K562 (cell line): Measurements from ENCODE around the gene SLC30A3. TPM values are rescaled to one million over a fixed set of nuclear protein-coding genes. Genes with fewer than 3 reads are reported as not detected.

Experiments used
- RBM25 ChIP-seq: fragments of 200-400 bp; formaldehyde crosslinking; IDR thresholded peaks from 2 replicates; pipeline ENCODE4 v1.6.1; 2018; ENCODE audit warnings: low read length, low read depth, moderate library complexity; ENCODE audit not compliant: severe bottlenecking
- U2AF2 ChIP-seq: fragments of 200-400 bp; formaldehyde crosslinking; optimal IDR thresholded peaks from 2 replicates; pipeline ENCODE3; 2017; ENCODE audit warnings: low read depth, mild to moderate bottlenecking, low read length
- polyA plus RNA-seq, 8 experiments: library from polyadenylated mRNA; depleted of rRNA in 4 of 8; stranded (reverse) in 5 of 8; unstranded in 3 of 8; fragments of >200 nt; fragmentation: Nextera tagmentation in 2 of 8; fragmentation: Illumina TruSeq in 1 of 8; extraction: Ambion mirVana in 2 of 8; extraction: Trizol in 1 of 8; gene quantifications; 2 replicates each; pipeline versions ENCODE4 v1.2.1 to v1.2.3, GENCODE V29; 2011 to 2014; ENCODE audit warnings: inconsistent platforms in 1 of 8, missing spikeins in 1 of 8
- total RNA-seq, 7 experiments: library from RNA; depleted of rRNA in 6 of 7; stranded (reverse); fragments of >200 nt in 6 of 7; fragmentation: Illumina TruSeq in 2 of 7; extraction: Trizol in 2 of 7; gene quantifications; 2 replicates each; pipeline versions ENCODE4 v1.2.1 to v1.2.3, GENCODE V29; 2011 to 2021; ENCODE audit warnings: low replicate concordance in 1 of 7

The SLC30A3 gene
- total and polyA plus RNA-seq, 9 of the 15 experiments (the other 6 are each of a cell fraction or from before 2014, with no cell fraction given) = 0.03 to 2.7 (median 0.89) TPM; not detected in 1

- TF ChIP-seq U2AF2 (no peak), RBM25 (no peak)
Observed at GRCh38 chr2:27203741-27204140, 59.1 kb downstream of the SLC30A3 start (continued).

Other genes with a start within 250 kb of the SLC30A3 start
Only the 7 nearest of the 27 such genes appear.
- gene ATRAID, start 51.0 kb downstream of the SLC30A3 start, total RNA-seq (2014; rRNA removed) = 70.2 and 93.5 TPM in 2 replicates
- gene ATRAID, start 51.0 kb downstream of the SLC30A3 start, total RNA-seq (2014; rRNA removed; fragmentation: Illumina TruSeq; extraction: Trizol) = 82.3 and 88.2 TPM in 2 replicates
- 99.1 and 108 TPM in 2 replicates for gene ATRAID, start 51.0 kb downstream of the SLC30A3 start, total RNA-seq (2015; rRNA removed; fragmentation: Illumina TruSeq; extraction: Trizol)
- gene ATRAID, start 51.0 kb downstream of the SLC30A3 start, total RNA-seq (2021) = 75.4 and 78.7 TPM in 2 replicates
- gene ATRAID, start 51.0 kb downstream of the SLC30A3 start, polyA plus RNA-seq (2011; rRNA removed) = 168 and 174 TPM in 2 replicates
- gene ATRAID, start 51.0 kb downstream of the SLC30A3 start, polyA plus RNA-seq (2014; fragmentation: Illumina TruSeq; extraction: Trizol) = 104 and 134 TPM in 2 replicates
- 100 to 1,000 TPM; 122 to 187 TPM for gene ATRAID, start 51.0 kb downstream of the SLC30A3 start, polyA plus RNA-seq (2014; fragmentation: Nextera tagmentation; extraction: Ambion mirVana)
- 106 and 108 TPM in 2 replicates for gene ATRAID, start 51.0 kb downstream of the SLC30A3 start, polyA plus RNA-seq (2014; rRNA removed)
- gene SLC5A6, start 50.8 kb downstream of the SLC30A3 start, total RNA-seq (2014; rRNA removed) = 90.6 and 121 TPM in 2 replicates
- 64.6 and 82.7 TPM in 2 replicates for gene SLC5A6, start 50.8 kb downstream of the SLC30A3 start, total RNA-seq (2014; rRNA removed; fragmentation: Illumina TruSeq; extraction: Trizol)
- gene SLC5A6, start 50.8 kb downstream of the SLC30A3 start, total RNA-seq (2015; rRNA removed; fragmentation: Illumina TruSeq; extraction: Trizol) = 107 and 112 TPM in 2 replicates
- gene SLC5A6, start 50.8 kb downstream of the SLC30A3 start, total RNA-seq (2021) = 137 and 143 TPM in 2 replicates
- gene SLC5A6, start 50.8 kb downstream of the SLC30A3 start, polyA plus RNA-seq (2011; rRNA removed) = 125 and 140 TPM in 2 replicates
- gene SLC5A6, start 50.8 kb downstream of the SLC30A3 start, polyA plus RNA-seq (2014; fragmentation: Illumina TruSeq; extraction: Trizol) = 117 and 121 TPM in 2 replicates
- gene SLC5A6, start 50.8 kb downstream of the SLC30A3 start, polyA plus RNA-seq (2014; fragmentation: Nextera tagmentation; extraction: Ambion mirVana) = 10 to 100 TPM; 32.6 to 92.7 TPM
- 120 and 126 TPM in 2 replicates for gene SLC5A6, start 50.8 kb downstream of the SLC30A3 start, polyA plus RNA-seq (2014; rRNA removed)
- 57.7 and 94.5 TPM in 2 replicates for gene CAD, start 45.7 kb downstream of the SLC30A3 start, total RNA-seq (2014; rRNA removed)
- gene CAD, start 45.7 kb downstream of the SLC30A3 start, total RNA-seq (2014; rRNA removed; fragmentation: Illumina TruSeq; extraction: Trizol) = 19.6 and 26.7 TPM in 2 replicates
- gene CAD, start 45.7 kb downstream of the SLC30A3 start, total RNA-seq (2015; rRNA removed; fragmentation: Illumina TruSeq; extraction: Trizol) = 33.7 and 35.7 TPM in 2 replicates
- 123 and 126 TPM in 2 replicates for gene CAD, start 45.7 kb downstream of the SLC30A3 start, total RNA-seq (2021)
- gene CAD, start 45.7 kb downstream of the SLC30A3 start, polyA plus RNA-seq (2011; rRNA removed) = 27.9 and 69.2 TPM in 2 replicates
- 76.4 and 95.0 TPM in 2 replicates for gene CAD, start 45.7 kb downstream of the SLC30A3 start, polyA plus RNA-seq (2014; fragmentation: Illumina TruSeq; extraction: Trizol)
- gene CAD, start 45.7 kb downstream of the SLC30A3 start, polyA plus RNA-seq (2014; fragmentation: Nextera tagmentation; extraction: Ambion mirVana) = 1 to 10 TPM; 7.5 to 8.8 TPM
- 54.5 and 60.7 TPM in 2 replicates for gene CAD, start 45.7 kb downstream of the SLC30A3 start, polyA plus RNA-seq (2014; rRNA removed)
- not detected in 2 replicates for gene DNAJC5G, start 12.4 kb upstream of the SLC30A3 start, total RNA-seq (2014; rRNA removed)
- not detected in 2 replicates for gene DNAJC5G, start 12.4 kb upstream of the SLC30A3 start, total RNA-seq (2014; rRNA removed; fragmentation: Illumina TruSeq; extraction: Trizol)
- not detected in 2 replicates for gene DNAJC5G, start 12.4 kb upstream of the SLC30A3 start, total RNA-seq (2015; rRNA removed; fragmentation: Illumina TruSeq; extraction: Trizol)
- not detected in 2 replicates for gene DNAJC5G, start 12.4 kb upstream of the SLC30A3 start, total RNA-seq (2021)
- gene DNAJC5G, start 12.4 kb upstream of the SLC30A3 start, polyA plus RNA-seq (2011; rRNA removed) = not detected in 2 replicates
- gene DNAJC5G, start 12.4 kb upstream of the SLC30A3 start, polyA plus RNA-seq (2014; fragmentation: Illumina TruSeq; extraction: Trizol) = not detected in 2 replicates
- not detected for gene DNAJC5G, start 12.4 kb upstream of the SLC30A3 start, polyA plus RNA-seq (2014; fragmentation: Nextera tagmentation; extraction: Ambion mirVana)
- gene DNAJC5G, start 12.4 kb upstream of the SLC30A3 start, polyA plus RNA-seq (2014; rRNA removed) = 0.43 TPM in 1 of 2 replicates, not detected in the other
- gene TRIM54, start 19.4 kb upstream of the SLC30A3 start, total RNA-seq (2014; rRNA removed) = not detected in 2 replicates
- gene TRIM54, start 19.4 kb upstream of the SLC30A3 start, total RNA-seq (2014; rRNA removed; fragmentation: Illumina TruSeq; extraction: Trizol) = not detected in 2 replicates
- gene TRIM54, start 19.4 kb upstream of the SLC30A3 start, total RNA-seq (2015; rRNA removed; fragmentation: Illumina TruSeq; extraction: Trizol) = not detected in 2 replicates
- gene TRIM54, start 19.4 kb upstream of the SLC30A3 start, total RNA-seq (2021) = not detected in 2 replicates
- not detected in 2 replicates for gene TRIM54, start 19.4 kb upstream of the SLC30A3 start, polyA plus RNA-seq (2011; rRNA removed)
- gene TRIM54, start 19.4 kb upstream of the SLC30A3 start, polyA plus RNA-seq (2014; fragmentation: Illumina TruSeq; extraction: Trizol) = not detected in 2 replicates
- not detected for gene TRIM54, start 19.4 kb upstream of the SLC30A3 start, polyA plus RNA-seq (2014; fragmentation: Nextera tagmentation; extraction: Ambion mirVana)
- not detected in 2 replicates for gene TRIM54, start 19.4 kb upstream of the SLC30A3 start, polyA plus RNA-seq (2014; rRNA removed)
- 2.7 and 2.8 TPM in 2 replicates for gene UCN, start 45.4 kb upstream of the SLC30A3 start, total RNA-seq (2014; rRNA removed)
- gene UCN, start 45.4 kb upstream of the SLC30A3 start, total RNA-seq (2014; rRNA removed; fragmentation: Illumina TruSeq; extraction: Trizol) = 0.25 TPM in 1 of 2 replicates, not detected in the other
- 0.64 and 0.65 TPM in 2 replicates for gene UCN, start 45.4 kb upstream of the SLC30A3 start, total RNA-seq (2015; rRNA removed; fragmentation: Illumina TruSeq; extraction: Trizol)
- 2.2 and 2.6 TPM in 2 replicates for gene UCN, start 45.4 kb upstream of the SLC30A3 start, total RNA-seq (2021)
- 0.43 and 0.53 TPM in 2 replicates for gene UCN, start 45.4 kb upstream of the SLC30A3 start, polyA plus RNA-seq (2011; rRNA removed)
- gene UCN, start 45.4 kb upstream of the SLC30A3 start, polyA plus RNA-seq (2014; fragmentation: Illumina TruSeq; extraction: Trizol) = 0.30 and 0.39 TPM in 2 replicates
- gene UCN, start 45.4 kb upstream of the SLC30A3 start, polyA plus RNA-seq (2014; fragmentation: Nextera tagmentation; extraction: Ambion mirVana) = under 1 TPM; 0.10 to 0.28 TPM
- 0.96 and 1.5 TPM in 2 replicates for gene UCN, start 45.4 kb upstream of the SLC30A3 start, polyA plus RNA-seq (2014; rRNA removed)
- gene MPV17, start 60.0 kb upstream of the SLC30A3 start, total RNA-seq (2014; rRNA removed) = 54.7 and 74.5 TPM in 2 replicates
- 60.4 and 69.2 TPM in 2 replicates for gene MPV17, start 60.0 kb upstream of the SLC30A3 start, total RNA-seq (2014; rRNA removed; fragmentation: Illumina TruSeq; extraction: Trizol)
- 70.2 and 70.9 TPM in 2 replicates for gene MPV17, start 60.0 kb upstream of the SLC30A3 start, total RNA-seq (2015; rRNA removed; fragmentation: Illumina TruSeq; extraction: Trizol)
- gene MPV17, start 60.0 kb upstream of the SLC30A3 start, total RNA-seq (2021) = 66.8 and 71.2 TPM in 2 replicates
- 140 and 144 TPM in 2 replicates for gene MPV17, start 60.0 kb upstream of the SLC30A3 start, polyA plus RNA-seq (2011; rRNA removed)
- gene MPV17, start 60.0 kb upstream of the SLC30A3 start, polyA plus RNA-seq (2014; fragmentation: Illumina TruSeq; extraction: Trizol) = 107 and 134 TPM in 2 replicates
- gene MPV17, start 60.0 kb upstream of the SLC30A3 start, polyA plus RNA-seq (2014; fragmentation: Nextera tagmentation; extraction: Ambion mirVana) = 10 to 100 TPM; 69.8 to 81.8 TPM
- 65.3 and 67.2 TPM in 2 replicates for gene MPV17, start 60.0 kb upstream of the SLC30A3 start, polyA plus RNA-seq (2014; rRNA removed)